ENCODE measurements around the gene COL7A1. TPM values are rescaled to one million over a fixed set of nuclear protein-coding genes. Genes with fewer than 3 reads are reported as not detected.

COL7A1 gene
- total RNA-seq, 1 experiment from 2014 or later, result 16.4 TPM

- intact Hi-C loops (cut with micrococcal nuclease; ENCODE audit: unreplicated experiment), result no loop called here
- BruUV-seq (replicated peaks), result no TSS peak
- no peaks in the 10 kb centered on the region for H3K27me3 ChIP-seq (replicated peaks; ENCODE audit: insufficient read depth, low read depth, low read length, poor library complexity)
- no peaks in the 10 kb centered on the region for H3K4me1 ChIP-seq (ENCODE audit: insufficient read depth, low read length, poor library complexity, severe bottlenecking)
- H3K27ac ChIP-seq (ENCODE audit: low read depth, low read length, poor library complexity, severe bottlenecking), result no peak overlapping the region
- no peaks in the 10 kb centered on the region for H3K9me3 ChIP-seq (ENCODE audit: low read depth, low read length, poor library complexity, severe bottlenecking)
- POLR2A ChIA-PET (ENCODE audit: low non-redundant PET), result no interaction called here
- no peak overlapping the region for H3K4me3 ChIP-seq (ENCODE audit: low read depth, low read length, poor library complexity, severe bottlenecking)
- no peaks in the 10 kb centered on the region for H3K36me3 ChIP-seq (ENCODE audit: insufficient read depth, low read length, poor library complexity, severe bottlenecking)
- CTCF ChIA-PET, result interaction anchor here (0.6 kb wide), 1 partner anchor 14 kb away, joined by 3 read pairs; no protein-coding TSS in a partner anchor
- TF ChIP-seq, protein P1, sequence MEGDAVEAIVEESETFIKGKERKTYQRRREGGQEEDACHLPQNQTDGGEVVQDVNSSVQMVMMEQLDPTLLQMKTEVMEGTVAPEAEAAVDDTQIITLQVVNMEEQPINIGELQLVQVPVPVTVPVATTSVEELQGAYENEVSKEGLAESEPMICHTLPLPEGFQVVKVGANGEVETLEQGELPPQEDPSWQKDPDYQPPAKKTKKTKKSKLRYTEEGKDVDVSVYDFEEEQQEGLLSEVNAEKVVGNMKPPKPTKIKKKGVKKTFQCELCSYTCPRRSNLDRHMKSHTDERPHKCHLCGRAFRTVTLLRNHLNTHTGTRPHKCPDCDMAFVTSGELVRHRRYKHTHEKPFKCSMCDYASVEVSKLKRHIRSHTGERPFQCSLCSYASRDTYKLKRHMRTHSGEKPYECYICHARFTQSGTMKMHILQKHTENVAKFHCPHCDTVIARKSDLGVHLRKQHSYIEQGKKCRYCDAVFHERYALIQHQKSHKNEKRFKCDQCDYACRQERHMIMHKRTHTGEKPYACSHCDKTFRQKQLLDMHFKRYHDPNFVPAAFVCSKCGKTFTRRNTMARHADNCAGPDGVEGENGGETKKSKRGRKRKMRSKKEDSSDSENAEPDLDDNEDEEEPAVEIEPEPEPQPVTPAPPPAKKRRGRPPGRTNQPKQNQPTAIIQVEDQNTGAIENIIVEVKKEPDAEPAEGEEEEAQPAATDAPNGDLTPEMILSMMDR (conservative IDR thresholded peaks at IDR 0.05; ENCODE audit: low read depth, low read length), result no peak
- TF ChIP-seq EZH2 (IDR thresholded peaks at IDR 0.05; ENCODE audit: borderline replicate concordance, low read depth, low read length, poor library complexity, severe bottlenecking), result no peak
- DNase-seq (ENCODE audit: low spot score), result no peak
Observed at GRCh38 chr3:48536785-48537184, 58.3 kb downstream of the COL7A1 start.

DNA sequence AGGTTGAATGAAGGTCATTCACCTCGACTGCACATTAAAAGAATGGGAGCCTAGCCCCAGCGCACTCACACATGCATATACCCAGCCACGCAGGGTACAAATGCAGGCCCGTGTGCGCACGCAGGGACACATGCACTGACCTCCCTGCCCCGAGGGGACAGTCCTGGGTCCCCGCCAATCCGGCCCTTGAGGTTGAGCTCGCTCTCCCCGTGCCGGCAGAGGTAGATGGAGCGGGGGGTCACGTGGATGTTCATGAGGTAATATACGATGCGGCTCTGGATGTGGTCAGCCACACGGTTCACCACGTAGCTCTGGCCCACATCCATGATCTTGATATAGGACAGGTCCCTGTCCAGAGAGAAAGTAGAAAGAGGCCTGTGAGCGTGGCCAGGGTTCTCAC is 59.0 kb downstream of the COL7A1 start:
- TF ChIP-seq, protein P1 (conservative IDR thresholded peaks at IDR 0.05; ENCODE audit: low read depth, low read length), result no peak
- no peak for TF ChIP-seq EZH2 (IDR thresholded peaks at IDR 0.05; ENCODE audit: borderline replicate concordance, low read depth, low read length, poor library complexity, severe bottlenecking)
- intact Hi-C loops (cut with micrococcal nuclease; ENCODE audit: unreplicated experiment), result no loop called here
- no TSS peak for BruUV-seq (replicated peaks)

GRCh38 chr3:48535578-48535977 is 59.6 kb downstream of the COL7A1 start:
- Histone ChIP-seq H3K36me3 (ENCODE audit: insufficient read depth, low read length, poor library complexity, severe bottlenecking) (no peaks in the 10 kb centered on the region), H3K27me3 (replicated peaks; ENCODE audit: insufficient read depth, low read depth, low read length, poor library complexity) (no peaks in the 10 kb centered on the region), H3K27ac (ENCODE audit: low read depth, low read length, poor library complexity, severe bottlenecking) (no peak overlapping the region), H3K4me1 (ENCODE audit: insufficient read depth, low read length, poor library complexity, severe bottlenecking) (no peaks in the 10 kb centered on the region), H3K9me3 (ENCODE audit: low read depth, low read length, poor library complexity, severe bottlenecking) (no peaks in the 10 kb centered on the region), H3K4me3 (ENCODE audit: low read depth, low read length, poor library complexity, severe bottlenecking) (no peak overlapping the region)
- CTCF ChIA-PET, result no interaction called here
- intact Hi-C loops (cut with micrococcal nuclease; ENCODE audit: unreplicated experiment), result no loop called here
- no peak for DNase-seq (ENCODE audit: low spot score)
- TF ChIP-seq EZH2 (IDR thresholded peaks at IDR 0.05; ENCODE audit: borderline replicate concordance, low read depth, low read length, poor library complexity, severe bottlenecking), result no peak
- TF ChIP-seq, protein P1 (conservative IDR thresholded peaks at IDR 0.05; ENCODE audit: low read depth, low read length), result no peak
- POLR2A ChIA-PET (ENCODE audit: low non-redundant PET), result no interaction called here
- BruUV-seq (replicated peaks), result no TSS peak

More for the DNA sequence above, 59.0 kb downstream of the COL7A1 start:
- Histone ChIP-seq H3K36me3 (ENCODE audit: insufficient read depth, low read length, poor library complexity, severe bottlenecking) (no peaks in the 10 kb centered on the region), H3K4me1 (ENCODE audit: insufficient read depth, low read length, poor library complexity, severe bottlenecking) (no peaks in the 10 kb centered on the region), H3K4me3 (ENCODE audit: low read depth, low read length, poor library complexity, severe bottlenecking) (no peak overlapping the region), H3K27ac (ENCODE audit: low read depth, low read length, poor library complexity, severe bottlenecking) (no peak overlapping the region), H3K27me3 (replicated peaks; ENCODE audit: insufficient read depth, low read depth, low read length, poor library complexity) (no peaks in the 10 kb centered on the region), H3K9me3 (ENCODE audit: low read depth, low read length, poor library complexity, severe bottlenecking) (no peaks in the 10 kb centered on the region)
- ChIA-PET POLR2A (ENCODE audit: low non-redundant PET) (no interaction called here), CTCF (interaction anchor here (0.6 kb wide), 1 partner anchor 15 kb away, joined by 3 read pairs; no protein-coding TSS in a partner anchor)
- DNase-seq (ENCODE audit: low spot score), result no peak

Data from A673 (cell line).